Dermis microvascular lymphatic vessel endothelial cell (primary cell): Measurements from ENCODE around the gene SPATA6. TPM values are rescaled to one million over a fixed set of nuclear protein-coding genes. Genes with fewer than 3 reads are reported as not detected.
"Not testable (repeated sequence)": the region's sequence is repeated elsewhere in the genome, so short reads cannot be mapped to it uniquely, and the experiment has no call there.

Source experiments
- DNase-seq, 2 donors: peaks; one replicate each; pipeline versions ENCODE4 v3.0.0 to v3.0.0-alpha.2; 2010; ENCODE audit warnings: low read depth in 2 of 2
- total RNA-seq: library from RNA; depleted of rRNA; stranded (reverse); fragments of >200 nt; gene quantifications from 2 replicates; pipeline ENCODE4 v1.2.1, GENCODE V29; 2014

SPATA6 gene
- 0.90 and 2.4 TPM in 2 replicates for total RNA-seq

DNA sequence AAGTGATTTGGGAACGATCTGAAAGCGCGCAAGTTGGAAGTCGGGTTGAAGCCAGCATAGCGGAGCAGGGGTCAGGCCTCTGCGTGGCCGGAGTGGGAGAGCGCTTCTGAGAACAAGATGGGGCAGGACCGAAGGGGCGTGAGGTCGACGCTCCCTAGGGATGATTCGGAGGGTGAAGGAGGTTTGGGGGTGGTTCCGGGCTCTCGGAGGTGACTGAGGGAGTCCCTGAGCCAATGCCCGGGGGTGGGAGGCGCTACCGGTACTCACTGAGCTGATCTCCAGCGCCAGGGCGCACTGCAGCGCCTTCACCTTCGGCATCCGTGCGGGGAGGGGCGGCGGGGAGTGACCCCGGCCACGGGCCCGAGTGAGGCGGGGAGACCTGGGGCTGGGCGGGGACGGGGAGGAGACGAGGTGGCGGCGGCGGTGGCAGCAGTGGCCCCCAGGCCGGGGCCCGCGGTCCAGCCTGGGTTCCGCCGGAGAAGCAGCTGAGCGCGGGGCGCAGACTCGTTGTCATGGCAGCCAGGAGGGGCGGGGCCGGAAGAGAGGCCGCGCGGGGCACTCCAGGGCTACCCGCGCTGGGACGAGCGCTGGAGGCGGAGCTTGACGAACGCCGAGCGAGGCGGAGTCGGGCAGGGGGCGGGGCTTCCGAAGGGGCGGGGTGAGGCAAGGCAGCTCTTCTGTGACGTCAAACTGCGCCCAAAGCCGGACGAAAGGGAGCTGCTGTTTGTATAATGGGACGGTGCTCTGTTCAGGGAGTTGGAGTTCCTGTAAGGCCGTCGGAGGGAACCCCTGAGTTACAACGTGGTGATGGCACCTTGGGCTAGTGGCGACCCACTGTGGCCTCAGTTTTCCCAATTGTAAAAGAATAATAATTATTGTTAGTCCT, at the start of gene SPATA6:
Gene SPATA6, minus strand, starts transcription at position 514 of the 886 bp plus-strand sequence. Its CDS starts 196 bp downstream, at position 318.
- peak; percentile 76 to 80 for DNase-seq

GRCh38 chr1:48519896-48520295, 47.9 kb upstream of the SPATA6 start:
- not testable (repeated sequence) for DNase-seq

DNA sequence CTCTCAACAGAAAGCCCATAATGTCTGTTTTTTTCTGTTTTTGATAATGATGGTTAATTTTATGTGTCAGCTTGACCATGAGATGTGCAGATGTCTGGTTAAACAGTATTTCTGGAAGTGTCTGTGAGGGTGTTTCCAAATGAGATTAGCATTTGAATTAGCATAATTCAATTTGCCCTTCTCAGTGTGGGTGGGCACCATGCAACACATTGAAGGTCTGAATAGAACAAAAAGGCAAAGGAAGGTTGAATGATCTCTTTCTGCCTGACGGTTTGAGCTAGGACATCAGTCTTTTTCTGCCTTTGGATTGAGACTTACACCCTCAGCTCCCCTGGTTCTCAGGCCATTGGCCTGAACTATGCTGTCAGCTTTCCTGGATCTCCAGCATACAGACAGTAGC, 34.9 kb upstream of the SPATA6 start:
- no peak for DNase-seq

- no peak for DNase-seq
Observed at GRCh38 chr1:48500541-48501450, 28.8 kb upstream of the SPATA6 start.

GRCh38 chr1:48499211-48499735, 27.3 kb upstream of the SPATA6 start:
- no peak for DNase-seq

GRCh38 chr1:48498096-48498791, 26.2 kb upstream of the SPATA6 start:
- DNase-seq, result peak; percentile 52 to 71

- DNase-seq, result no peak
Observed at GRCh38 chr1:48495911-48496310, 23.9 kb upstream of the SPATA6 start.

DNA sequence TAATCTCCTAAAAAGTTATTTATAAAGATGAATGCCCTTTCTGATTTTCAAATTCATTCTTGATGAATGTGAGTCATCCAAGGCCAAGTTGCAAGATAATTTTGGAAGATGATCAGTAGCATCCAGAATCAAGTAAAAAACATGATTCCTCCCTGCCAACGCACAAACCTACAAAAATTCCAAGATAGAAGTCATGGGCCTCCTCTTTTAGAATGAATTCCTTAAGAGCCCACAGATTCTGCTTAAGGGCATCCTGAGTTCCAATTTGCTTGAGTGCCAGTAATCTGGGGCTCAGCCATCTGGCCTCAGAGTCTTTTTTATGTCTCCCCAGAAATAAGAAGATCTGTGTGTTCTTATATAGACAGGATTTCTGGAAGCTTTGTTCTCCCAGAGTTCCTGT, 23.2 kb upstream of the SPATA6 start:
- no peak for DNase-seq

GRCh38 chr1:48493970-48494769, 22.2 kb upstream of the SPATA6 start:
- peak; percentile 60 to 77 for DNase-seq

GRCh38 chr1:48493041-48493440, 21.0 kb upstream of the SPATA6 start:
- DNase-seq, result no peak

GRCh38 chr1:48492392-48492791, 20.4 kb upstream of the SPATA6 start:
- peak; percentile 28 to 35 for DNase-seq

- DNase-seq, result no peak
Observed at GRCh38 chr1:48488721-48489120, 16.7 kb upstream of the SPATA6 start.

- DNase-seq, result no peak
Observed at GRCh38 chr1:48480504-48480903, 8.5 kb upstream of the SPATA6 start.

DNA sequence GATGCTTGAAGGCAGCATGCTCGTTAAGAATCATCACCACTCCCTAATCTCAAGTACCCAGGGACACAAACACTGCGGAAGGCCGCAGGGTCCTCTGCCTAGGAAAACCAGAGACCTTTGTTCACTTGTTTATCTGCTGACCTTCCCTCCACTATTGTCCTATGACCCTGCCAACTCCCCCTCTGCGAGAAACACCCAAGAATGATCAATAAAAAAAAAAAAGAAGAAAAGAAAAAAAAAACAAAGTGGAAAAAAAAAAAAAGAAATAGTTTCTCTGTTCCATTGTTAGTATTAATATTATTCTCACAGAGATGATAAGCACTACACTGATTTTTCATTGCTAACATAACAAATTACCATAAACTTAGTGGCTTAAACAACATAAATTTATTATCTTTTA, 8.0 kb upstream of the SPATA6 start:
- DNase-seq, result not testable (repeated sequence)

GRCh38 chr1:48472638-48473037, 634 bp upstream of the SPATA6 start:
- DNase-seq, result no peak

DNA sequence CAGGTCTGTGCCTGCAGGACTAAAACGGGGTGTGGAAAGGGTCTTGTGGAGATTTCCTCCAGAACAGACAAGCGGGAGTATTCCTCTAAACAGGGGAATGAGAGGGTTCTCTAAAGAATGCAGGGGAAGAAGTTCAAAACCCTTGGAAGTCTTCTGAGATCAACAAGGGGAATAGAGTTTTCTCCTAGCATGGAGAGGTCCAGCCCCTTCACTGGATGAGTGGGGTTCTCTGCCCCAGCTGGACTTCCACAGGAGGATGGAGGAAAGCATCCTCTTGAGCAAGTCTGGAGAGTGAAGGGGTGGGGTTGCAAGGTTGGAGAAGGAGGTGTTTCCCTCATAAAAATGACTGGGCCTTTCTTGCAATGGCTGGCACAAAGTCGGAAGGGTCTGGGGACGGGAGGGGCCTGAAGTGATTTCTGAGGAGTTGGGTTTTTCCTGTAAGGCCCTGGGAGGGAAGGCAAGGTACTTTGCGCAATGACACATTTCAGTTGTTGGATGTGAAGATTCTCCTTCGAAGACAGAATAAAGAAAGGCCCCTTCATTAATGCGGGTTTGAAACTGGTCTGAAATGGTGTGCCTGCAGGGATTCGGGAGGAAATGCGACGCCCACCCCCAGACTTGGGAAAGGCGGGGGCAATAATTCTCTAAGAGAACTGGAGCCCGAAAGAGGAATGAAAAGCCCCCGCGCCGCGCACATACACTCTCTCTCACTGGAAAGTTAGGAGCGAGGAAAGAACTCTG, 884 bp downstream of the SPATA6 start:
- no peak for DNase-seq

GRCh38 chr1:48470481-48470855, 1.5 kb downstream of the SPATA6 start:
- no peak for DNase-seq

- peak in 1 of 2 donors; percentile 54 for DNase-seq
Observed at GRCh38 chr1:48469616-48470480, 2.2 kb downstream of the SPATA6 start.

DNA sequence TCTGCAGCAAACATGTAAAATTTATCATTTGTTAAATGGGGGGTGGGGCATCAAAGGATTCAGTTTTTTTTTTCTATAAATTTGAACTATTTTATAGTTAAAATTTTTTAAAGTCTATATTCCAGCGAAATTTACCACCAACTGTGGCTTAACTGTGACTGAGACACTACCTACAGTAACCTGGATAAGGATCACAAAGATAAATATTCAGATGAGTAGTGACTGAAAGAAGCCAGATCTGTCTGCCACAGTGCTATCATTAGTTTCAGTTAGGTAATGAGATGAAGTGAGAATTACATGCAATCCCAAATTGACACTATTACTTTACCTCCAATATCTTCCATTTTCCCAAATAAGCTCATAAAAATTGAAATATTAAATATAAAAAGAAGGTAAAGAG, 5.4 kb downstream of the SPATA6 start:
- DNase-seq, result no peak
